Liver (tissue), 9 donors: ENCODE data around the gene PTPN18. TPM values are rescaled to one million over a fixed set of nuclear protein-coding genes. Genes with fewer than 3 reads are reported as not detected.
A peak's percentile ranks its signal among the peaks of the same experiment; 100 is the strongest.

Source experiments
- DNase-seq: peaks from one replicate; pipeline ENCODE4 v3.0.0-alpha.2; 2017; ENCODE audit warnings: low spot score
- H3K27ac ChIP-seq, 2 donors: one replicate each; pipeline ENCODE4 v1.7.0; 2013; ENCODE audit warnings: inconsistent platforms in 2 of 2, low read length in 2 of 2, control low read depth in 1 of 2, low read depth in 1 of 2, mild to moderate bottlenecking in 1 of 2
- H3K27me3 ChIP-seq, 4 donors: one replicate each; pipeline versions ENCODE4 v1.6.1 to v1.7.0; 2013; ENCODE audit warnings: low read length in 3 of 4, inconsistent platforms in 1 of 4, mild to moderate bottlenecking in 1 of 4, moderate library complexity in 1 of 4; ENCODE audit not compliant: control insufficient read depth in 4 of 4, insufficient read depth in 4 of 4
- H3K36me3 ChIP-seq, 4 donors: one replicate each; pipeline versions ENCODE4 v1.6.1 to v1.7.0; 2013; ENCODE audit warnings: low read length in 3 of 4, mild to moderate bottlenecking in 3 of 4, low read depth in 1 of 4, moderate library complexity in 1 of 4; ENCODE audit not compliant: control insufficient read depth in 4 of 4, insufficient read depth in 3 of 4
- H3K4me1 ChIP-seq, 4 donors: one replicate each; pipeline versions ENCODE4 v1.6.1 to v1.7.0; 2013; ENCODE audit warnings: low read length in 3 of 4, mild to moderate bottlenecking in 3 of 4, moderate library complexity in 1 of 4; ENCODE audit not compliant: control insufficient read depth in 4 of 4, insufficient read depth in 4 of 4
- H3K4me3 ChIP-seq, 3 donors: one replicate each; pipeline versions ENCODE4 v1.6.1 to v1.7.0; 2013; ENCODE audit warnings: low read length in 3 of 3, control low read depth in 1 of 3, low read depth in 1 of 3, mild to moderate bottlenecking in 1 of 3
- H3K9ac ChIP-seq, 2 donors: one replicate each; pipeline ENCODE4 v1.7.0; 2013; ENCODE audit warnings: low read length in 2 of 2, mild to moderate bottlenecking in 2 of 2, moderate library complexity in 2 of 2, control low read depth in 1 of 2, low read depth in 1 of 2
- H3K9me3 ChIP-seq, 4 donors: one replicate each; pipeline versions ENCODE4 v1.6.1 to v1.7.0; 2013; ENCODE audit warnings: low read length in 3 of 4; ENCODE audit not compliant: control insufficient read depth in 4 of 4
- EGR1 ChIP-seq, 2 donors: IDR thresholded peaks; 2 replicates each; pipeline ENCODE4 v1.6.1; 2016 to 2018; ENCODE audit warnings: antibody characterized with exemption in 2 of 2, low read depth in 2 of 2
- FOXA1 ChIP-seq: IDR thresholded peaks from 2 replicates; pipeline ENCODE4 v1.6.1; 2016; ENCODE audit warnings: antibody characterized with exemption
- FOXA2 ChIP-seq: IDR thresholded peaks from 2 replicates; pipeline ENCODE4 v1.6.1; 2016; ENCODE audit warnings: antibody characterized with exemption
- JUND ChIP-seq, 2 donors: IDR thresholded peaks; 2 replicates each; pipeline ENCODE4 v1.6.1; 2016; ENCODE audit warnings: antibody characterized with exemption in 2 of 2
- NR2F2 ChIP-seq: IDR thresholded peaks from 2 replicates; pipeline ENCODE4 v1.6.1; 2016; ENCODE audit warnings: antibody characterized with exemption
- RAD21 ChIP-seq, 2 donors: IDR thresholded peaks; 2 replicates each; pipeline ENCODE4 v1.6.1; 2016; ENCODE audit warnings: antibody characterized with exemption in 2 of 2, mild to moderate bottlenecking in 2 of 2
- REST ChIP-seq: IDR thresholded peaks from 2 replicates; pipeline ENCODE4 v1.6.1; 2016; ENCODE audit warnings: antibody characterized with exemption, mild to moderate bottlenecking
- RXRA ChIP-seq, 2 donors: IDR thresholded peaks; 2 replicates each; pipeline ENCODE4 v1.6.1; 2017 to 2018; ENCODE audit warnings: antibody characterized with exemption in 2 of 2, mild to moderate bottlenecking in 1 of 2
- SP1 ChIP-seq: IDR thresholded peaks from 2 replicates; pipeline ENCODE4 v1.6.1; 2018; ENCODE audit warnings: antibody characterized with exemption, mild to moderate bottlenecking
- TAF1 ChIP-seq: conservative IDR thresholded peaks from 2 replicates; pipeline ENCODE4 v1.6.1; 2016; ENCODE audit warnings: antibody characterized with exemption, mild to moderate bottlenecking
- WGBS: extraction: QIAGEN DNeasy Blood & Tissue Kit; methylation state at CpG from one replicate; pipeline ENCODE4 v1.1.7; 2013; 5-methylcytosine and 5-hydroxymethylcytosine counted together
- polyA plus RNA-seq, 2 donors: library from polyadenylated mRNA; stranded (reverse) in 1 of 2; unstranded in 1 of 2; fragments of 200-250 nt in 1 of 2; fragments of >200 nt in 1 of 2; fragmentation: Nextera tagmentation in 1 of 2; extraction: Ambion mirVana in 1 of 2; gene quantifications; one replicate each; pipeline versions ENCODE4 v1.2.1 to v1.2.3, GENCODE V29; 2013 to 2015
- total RNA-seq, 2 donors: library from RNA; depleted of rRNA; stranded (reverse); fragments of >200 nt; gene quantifications; one replicate each; pipeline ENCODE4 v1.2.3, GENCODE V29; 2014
- TF ChIP-seq, protein P1 (sequence below): IDR thresholded peaks from 2 replicates; pipeline ENCODE4 v1.6.1; 2016; ENCODE audit warnings: antibody characterized with exemption
- TF ChIP-seq, protein P2 (sequence below): IDR thresholded peaks from 2 replicates; pipeline ENCODE4 v1.6.1; 2016; ENCODE audit warnings: antibody characterized with exemption
- TF ChIP-seq, protein P3 (sequence below): IDR thresholded peaks from 2 replicates; pipeline ENCODE4 v1.6.1; 2016; ENCODE audit warnings: antibody characterized with exemption
- donor health status: healthy.
- donor health status: healthy.
- donor health status: healthy.
- donor health status: healthy.
- donor health status: healthy.

The PTPN18 gene
- total and polyA plus RNA-seq, 4 donors = 14.0 to 28.6 (median 16.7) TPM

DNA sequence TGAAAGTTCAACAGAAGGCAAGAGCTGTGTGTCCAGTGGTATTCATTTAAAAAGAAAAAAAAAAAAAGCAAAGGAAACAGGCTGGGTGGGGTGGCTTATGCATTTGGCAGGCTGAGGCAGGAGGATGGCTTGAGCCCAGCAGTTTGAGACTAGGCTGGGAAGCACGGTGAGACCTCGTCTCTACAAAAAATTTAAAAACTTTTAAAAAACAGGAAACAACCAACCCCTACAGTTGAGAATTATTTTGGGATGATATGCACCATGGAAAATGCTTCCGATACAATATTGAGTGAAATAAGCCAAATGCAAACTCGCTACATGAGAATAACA lies 31.2 kb downstream of the PTPN18 start:
- Histone ChIP-seq H3K9me3 (no peaks in the 10 kb centered on the region), H3K4me1 (peaks cover 1 to 13% (median 6%) of the 10 kb centered on the region in 4 donors), H3K27me3 (no peaks in the 10 kb centered on the region), H3K9ac (no peak overlapping the region), H3K27ac (no peak overlapping the region), H3K36me3 (no peaks in the 10 kb centered on the region), H3K4me3 (no peak overlapping the region)
- no peak for DNase-seq
- TF ChIP-seq FOXA1 (no peak), SP1 (peak; percentile 1)
- WGBS = 77% methylated on average over 4 of the region's 4 CpGs

- WGBS = 80% methylated on average over 4 of the region's 4 CpGs
- peaks cover 3 to 17% (median 10%) of the 10 kb centered on the region in 4 donors for H3K4me1 ChIP-seq
- H3K9ac ChIP-seq = no peak overlapping the region
- no peak overlapping the region for H3K4me3 ChIP-seq
- TF ChIP-seq FOXA1 (no peak), FOXA2 (no peak)
- no peak overlapping the region for H3K27ac ChIP-seq
- no peaks in the 10 kb centered on the region for H3K9me3 ChIP-seq
- no peaks in the 10 kb centered on the region for H3K36me3 ChIP-seq
- no peak for DNase-seq
- H3K27me3 ChIP-seq = no peaks in the 10 kb centered on the region
Observed at GRCh38 chr2:130387804-130388203, 31.9 kb downstream of the PTPN18 start.

DNA sequence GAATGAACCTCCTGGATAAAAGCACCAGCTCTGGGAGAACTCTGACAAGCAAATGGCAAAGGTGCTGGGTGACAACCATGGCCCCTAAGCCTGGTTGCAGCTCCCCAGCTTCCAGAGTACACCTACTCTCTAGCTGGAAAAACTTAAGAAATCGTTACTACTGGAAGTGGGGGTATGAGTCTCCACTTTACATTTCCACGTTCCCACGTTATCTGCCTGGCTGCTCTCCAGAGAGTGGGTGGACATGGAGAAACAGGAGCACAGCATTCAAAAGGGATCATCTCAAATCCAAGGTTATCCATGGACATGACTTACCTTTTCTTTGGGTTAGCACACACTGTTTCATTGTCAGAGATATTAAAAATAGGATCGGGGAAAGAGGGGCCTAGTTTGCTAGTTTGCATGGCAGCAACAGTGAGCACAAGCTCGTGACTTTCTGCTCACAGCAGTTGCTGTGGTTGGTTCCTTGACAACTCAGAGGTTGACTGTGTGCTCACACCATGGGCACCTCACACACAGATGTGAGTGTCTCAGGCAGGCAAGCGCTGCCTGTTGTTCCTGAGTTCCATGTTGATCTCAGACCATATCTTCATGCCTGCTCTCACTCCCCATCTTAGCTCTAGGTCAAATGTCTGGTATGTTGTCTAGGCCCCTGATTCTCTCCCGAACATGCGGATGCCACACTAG lies 32.5 kb downstream of the PTPN18 start:
- 82% methylated on average over 8 of the region's 8 CpGs for WGBS
- Histone ChIP-seq H3K9ac (no peak overlapping the region), H3K36me3 (no peaks in the 10 kb centered on the region), H3K4me1 (peaks cover 3 to 17% (median 10%) of the 10 kb centered on the region in 4 donors), H3K9me3 (no peaks in the 10 kb centered on the region), H3K4me3 (no peak overlapping the region), H3K27ac (no peak overlapping the region), H3K27me3 (no peaks in the 10 kb centered on the region)
- DNase-seq = no peak
- TF ChIP-seq REST (no peak), FOXA1 (no peak), RAD21 (IDR thresholded peaks at IDR 0.05) (no peak), SP1 (no peak), NR2F2 (no peak), JUND (IDR thresholded peaks at IDR 0.05) (no peak), TAF1 (no peak), FOXA2 (no peak), RXRA (IDR thresholded peaks at IDR 0.05) (no peak), EGR1 (IDR thresholded peaks at IDR 0.05; ENCODE audit: low read depth in 2 of 2) (no peak)
- TF ChIP-seq, protein P1, sequence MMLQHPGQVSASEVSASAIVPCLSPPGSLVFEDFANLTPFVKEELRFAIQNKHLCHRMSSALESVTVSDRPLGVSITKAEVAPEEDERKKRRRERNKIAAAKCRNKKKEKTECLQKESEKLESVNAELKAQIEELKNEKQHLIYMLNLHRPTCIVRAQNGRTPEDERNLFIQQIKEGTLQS = no peak
- TF ChIP-seq, protein P2, sequence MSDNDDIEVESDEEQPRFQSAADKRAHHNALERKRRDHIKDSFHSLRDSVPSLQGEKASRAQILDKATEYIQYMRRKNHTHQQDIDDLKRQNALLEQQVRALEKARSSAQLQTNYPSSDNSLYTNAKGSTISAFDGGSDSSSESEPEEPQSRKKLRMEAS = no peak
- TF ChIP-seq, protein P3, sequence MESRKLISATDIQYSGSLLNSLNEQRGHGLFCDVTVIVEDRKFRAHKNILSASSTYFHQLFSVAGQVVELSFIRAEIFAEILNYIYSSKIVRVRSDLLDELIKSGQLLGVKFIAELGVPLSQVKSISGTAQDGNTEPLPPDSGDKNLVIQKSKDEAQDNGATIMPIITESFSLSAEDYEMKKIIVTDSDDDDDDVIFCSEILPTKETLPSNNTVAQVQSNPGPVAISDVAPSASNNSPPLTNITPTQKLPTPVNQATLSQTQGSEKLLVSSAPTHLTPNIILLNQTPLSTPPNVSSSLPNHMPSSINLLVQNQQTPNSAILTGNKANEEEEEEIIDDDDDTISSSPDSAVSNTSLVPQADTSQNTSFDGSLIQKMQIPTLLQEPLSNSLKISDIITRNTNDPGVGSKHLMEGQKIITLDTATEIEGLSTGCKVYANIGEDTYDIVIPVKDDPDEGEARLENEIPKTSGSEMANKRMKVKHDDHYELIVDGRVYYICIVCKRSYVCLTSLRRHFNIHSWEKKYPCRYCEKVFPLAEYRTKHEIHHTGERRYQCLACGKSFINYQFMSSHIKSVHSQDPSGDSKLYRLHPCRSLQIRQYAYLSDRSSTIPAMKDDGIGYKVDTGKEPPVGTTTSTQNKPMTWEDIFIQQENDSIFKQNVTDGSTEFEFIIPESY = no peak
